Aorta (tissue), 5 donors: Measurements from ENCODE around the gene BABAM1. TPM values are rescaled to one million over a fixed set of nuclear protein-coding genes. Genes with fewer than 3 reads are reported as not detected.

Source experiments
- ATAC-seq: fragments of 200-7000 bp; cut with Tn5 transposase; one replicate; pipeline ENCODE4 v1.9.1; 2022; ENCODE audit warnings: moderate library complexity; ENCODE audit not compliant: low FRiP score
- DNase-seq, 2 donors: peaks; one replicate each; pipeline ENCODE4 v3.0.0-alpha.2; 2020
- H3K27ac ChIP-seq, 2 donors: one replicate each; pipeline ENCODE4 v1.5.1; 2013; ENCODE audit warnings: low read length in 2 of 2, mild to moderate bottlenecking in 2 of 2, moderate library complexity in 2 of 2, control low read depth in 1 of 2, inconsistent platforms in 1 of 2, low read depth in 1 of 2
- H3K27me3 ChIP-seq, 2 donors: one replicate each; pipeline ENCODE4 v1.6.1; 2013; ENCODE audit warnings: control low read depth in 1 of 2, low read length in 1 of 2, mild to moderate bottlenecking in 1 of 2, moderate library complexity in 1 of 2; ENCODE audit not compliant: insufficient read depth in 2 of 2, control insufficient read depth in 1 of 2
- H3K36me3 ChIP-seq, 2 donors: one replicate each; pipeline ENCODE4 v1.6.1; 2013; ENCODE audit warnings: control low read depth in 1 of 2, low read length in 1 of 2, mild to moderate bottlenecking in 1 of 2; ENCODE audit not compliant: insufficient read depth in 2 of 2, control insufficient read depth in 1 of 2
- H3K4me1 ChIP-seq, 2 donors: one replicate each; pipeline ENCODE4 v1.6.1; 2013; ENCODE audit warnings: low read length in 2 of 2, control low read depth in 1 of 2, mild to moderate bottlenecking in 1 of 2, moderate library complexity in 1 of 2; ENCODE audit not compliant: insufficient read depth in 2 of 2, control insufficient read depth in 1 of 2
- H3K4me3 ChIP-seq, 2 donors: one replicate each; pipeline ENCODE4 v1.5.1; 2013; ENCODE audit warnings: low read length in 2 of 2, control low read depth in 1 of 2, mild to moderate bottlenecking in 1 of 2
- H3K9me3 ChIP-seq: one replicate; pipeline ENCODE4 v1.6.1; 2013; ENCODE audit warnings: mild to moderate bottlenecking, low read length; ENCODE audit not compliant: control insufficient read depth
- WGBS, 2 donors: extraction: QIAGEN DNeasy Blood & Tissue Kit; methylation state at CpG; one replicate each; pipeline ENCODE4 v1.1.7; 2013; 5-methylcytosine and 5-hydroxymethylcytosine counted together
- intact Hi-C, 2 donors: fragments of 100-400 bp; cut with DNase I; formaldehyde crosslinking; loops; one replicate each; pipeline versions ENCODE4 v1.14.2 to v1.15.0; 2022
- polyA plus RNA-seq, 2 donors: library from polyadenylated mRNA; stranded (reverse); fragments of 200-250 nt; gene quantifications; one replicate each; pipeline ENCODE4 v1.2.3, GENCODE V29; 2013
- total RNA-seq, 2 donors: library from RNA; stranded (reverse); fragmentation: NEBNext Ultra II Directional; extraction: Animal tissue kit (Norgen Biotek cat#: 25700); gene quantifications; one replicate each; pipeline ENCODE4 v1.2.1, GENCODE V29; 2021
- donor health status: healthy with polysubstance abuse.
- donor health status: Bipolar disorder and iron deficiency.
- donor health status: DM: no; HTN: no; CAD: no.
- donor health status: DM: no; HTN: no; CAD: no.
- donor health status: DM: yes; HTN: yes; CAD: no.

The BABAM1 gene
- total and polyA plus RNA-seq, 4 donors: 55.8 to 102 (median 73.4) TPM

GRCh38 chr19:17279436-17279835 is 12.2 kb downstream of the BABAM1 start:
- Histone ChIP-seq H3K27ac (no peak overlapping the region), H3K36me3 (peaks cover 0 to 6% of the 10 kb centered on the region in 2 donors), H3K9me3 (no peaks in the 10 kb centered on the region), H3K27me3 (no peaks in the 10 kb centered on the region), H3K4me1 (no peaks in the 10 kb centered on the region), H3K4me3 (no peak overlapping the region)
- 67 to 78% methylated on average over 3 of the region's 3 CpGs for WGBS, 2 donors
- intact Hi-C loops: no loop called here
- ATAC-seq (no peak), DNase-seq (no peak)

GRCh38 chr19:17281391-17282304 is 14.4 kb downstream of the BABAM1 start, which contains the start of gene ANKLE1:
Gene ANKLE1, plus strand, starts transcription at chr19:17281901. Its CDS starts 20 bp downstream, at chr19:17281921.
- H3K4me1 ChIP-seq: no peaks in the 10 kb centered on the region
- peak; percentile 31 for ATAC-seq
- peak within 1 kb of the TSS in 1 of 2 donors; percentile 1 for H3K4me3 ChIP-seq
- WGBS, 2 donors: 7 to 8% methylated on average over 66 to 75 of the region's 75 CpGs
- H3K36me3 ChIP-seq: peaks cover 0 to 2% of the 10 kb centered on the region in 2 donors
- H3K27ac ChIP-seq: no peak within 1 kb of the TSS
- peak in 1 of 2 donors; percentile 76 for DNase-seq
- intact Hi-C loops: loop anchor here (2.0 to 5.0 kb wide), 4 partner anchors 69 to 215 kb away; no protein-coding TSS in a partner anchor
- no peaks in the 10 kb centered on the region for H3K9me3 ChIP-seq
- H3K27me3 ChIP-seq: no peaks in the 10 kb centered on the region

- no peak overlapping the region for H3K27ac ChIP-seq
- 3 to 6% methylated on average over 45 of the region's 45 CpGs for WGBS, 2 donors
- H3K27me3 ChIP-seq: no peaks in the 10 kb centered on the region
- ATAC-seq (peak; percentile 95), DNase-seq (peak; percentile 85 to 95)
- no peaks in the 10 kb centered on the region for H3K4me1 ChIP-seq
- peaks cover 0 to 2% of the 10 kb centered on the region in 2 donors for H3K36me3 ChIP-seq
- intact Hi-C loops: loop anchor here (2.0 to 5.0 kb wide), 4 partner anchors 70 to 216 kb away; no protein-coding TSS in a partner anchor
- H3K9me3 ChIP-seq: no peaks in the 10 kb centered on the region
- no peak overlapping the region for H3K4me3 ChIP-seq
Observed at GRCh38 chr19:17282488-17283125, 15.4 kb downstream of the BABAM1 start.

GRCh38 chr19:17283504-17283996 is 16.3 kb downstream of the BABAM1 start:
- H3K4me3 ChIP-seq: no peak overlapping the region
- intact Hi-C loops: loop anchor here (2.0 to 5.0 kb wide), 4 partner anchors 71 to 217 kb away; no protein-coding TSS in a partner anchor
- H3K27me3 ChIP-seq: no peaks in the 10 kb centered on the region
- no peak for DNase-seq
- H3K4me1 ChIP-seq: no peaks in the 10 kb centered on the region
- peaks cover 0 to 2% of the 10 kb centered on the region in 2 donors for H3K36me3 ChIP-seq
- no peak overlapping the region for H3K27ac ChIP-seq
- H3K9me3 ChIP-seq: no peaks in the 10 kb centered on the region
- ATAC-seq: peak; percentile 19
- 89 to 91% methylated on average over 7 of the region's 7 CpGs for WGBS, 2 donors

- no peak for ATAC-seq
Observed at GRCh38 chr19:17285415-17286135, 18.3 kb downstream of the BABAM1 start.

GRCh38 chr19:17286263-17286662 is 19.0 kb downstream of the BABAM1 start:
- no peak for ATAC-seq
- intact Hi-C loops: no loop called here

More at GRCh38 chr19:17285415-17286135, 18.3 kb downstream of the BABAM1 start:
- Histone ChIP-seq H3K27me3 (no peaks in the 10 kb centered on the region), H3K4me3 (no peak overlapping the region), H3K9me3 (no peaks in the 10 kb centered on the region), H3K4me1 (no peaks in the 10 kb centered on the region), H3K36me3 (no peaks in the 10 kb centered on the region), H3K27ac (no peak overlapping the region)
- no peak for DNase-seq
- intact Hi-C loops: no loop called here
- 92% methylated on average over 18 of the region's 18 CpGs for WGBS, 2 donors

GRCh38 chr19:17286752-17287151 is 19.5 kb downstream of the BABAM1 start:
- no peaks in the 10 kb centered on the region for H3K9me3 ChIP-seq
- no peaks in the 10 kb centered on the region for H3K27me3 ChIP-seq
- H3K36me3 ChIP-seq: no peaks in the 10 kb centered on the region
- no peak overlapping the region for H3K27ac ChIP-seq
- ATAC-seq: no peak
- intact Hi-C loops: no loop called here
- 87 to 91% methylated on average over 9 of the region's 9 CpGs for WGBS, 2 donors
- H3K4me3 ChIP-seq: no peak overlapping the region
- no peaks in the 10 kb centered on the region for H3K4me1 ChIP-seq
- no peak for DNase-seq

More at GRCh38 chr19:17286263-17286662, 19.0 kb downstream of the BABAM1 start:
- DNase-seq: no peak
- 93 to 95% methylated on average over 11 of the region's 11 CpGs for WGBS, 2 donors
- Histone ChIP-seq H3K4me3 (no peak overlapping the region), H3K9me3 (no peaks in the 10 kb centered on the region), H3K27ac (no peak overlapping the region), H3K36me3 (no peaks in the 10 kb centered on the region), H3K4me1 (no peaks in the 10 kb centered on the region), H3K27me3 (no peaks in the 10 kb centered on the region)

GRCh38 chr19:17289489-17289888 is 22.2 kb downstream of the BABAM1 start:
- DNase-seq: peak; percentile 84 to 92
- 10 to 11% methylated on average over 22 of the region's 22 CpGs for WGBS, 2 donors
- no peaks in the 10 kb centered on the region for H3K36me3 ChIP-seq
- no peaks in the 10 kb centered on the region for H3K27me3 ChIP-seq
- intact Hi-C loops: no loop called here
- no peak overlapping the region for H3K4me3 ChIP-seq
- no peaks in the 10 kb centered on the region for H3K9me3 ChIP-seq
- no peak overlapping the region for H3K27ac ChIP-seq
- ATAC-seq: no peak
- H3K4me1 ChIP-seq: no peaks in the 10 kb centered on the region
